ENCODE measurements around the gene NDUFS6. TPM values are rescaled to one million over a fixed set of nuclear protein-coding genes. Genes with fewer than 3 reads are reported as not detected.

The NDUFS6 gene
- polyA plus RNA-seq, 1 donor from 2014 or later, result 72.0 TPM

DNA sequence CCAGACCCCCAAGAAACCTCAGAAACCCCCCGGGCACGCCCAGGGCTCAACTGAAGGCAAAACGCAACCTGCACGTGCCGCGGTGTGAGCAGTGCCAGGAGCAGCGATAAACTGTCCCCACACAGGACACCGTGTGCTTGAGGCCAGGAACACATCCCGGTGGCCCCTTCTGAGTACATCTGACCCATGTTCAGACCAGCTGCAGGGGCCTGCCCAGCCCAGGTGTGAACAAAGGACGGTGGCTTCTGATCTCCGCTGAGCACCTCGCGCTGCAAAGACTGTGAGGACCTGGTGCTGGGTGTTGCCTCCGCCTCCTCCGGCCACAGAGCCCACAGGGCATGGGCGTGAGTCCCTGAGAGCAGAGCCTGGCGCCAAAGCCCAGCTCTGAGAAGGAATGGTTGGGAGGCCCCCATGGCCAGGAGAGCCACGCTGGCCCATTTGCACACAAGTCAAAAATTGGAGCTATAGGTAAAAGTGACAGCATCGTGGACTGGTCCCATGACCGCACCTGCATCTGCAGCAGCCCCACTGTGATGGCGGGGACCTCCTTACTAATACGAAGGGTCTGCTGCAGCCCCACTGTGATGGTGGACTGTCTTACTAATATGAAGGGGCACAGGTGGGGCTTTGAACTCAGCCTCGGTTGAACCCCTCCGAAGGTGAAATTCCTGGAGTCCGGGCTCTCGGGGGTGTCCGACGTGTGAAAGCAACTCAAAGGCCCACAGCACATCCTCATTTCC lies 31.5 kb downstream of the NDUFS6 start:
- Histone ChIP-seq H2AFZ (ENCODE audit: low read depth, low read length) (no peak overlapping the region), H3K79me2 (replicated peaks; ENCODE audit: insufficient read depth, low read length) (no peaks in the 10 kb centered on the region), H3K27me3 (ENCODE audit: insufficient read depth, low read depth, low read length) (no peaks in the 10 kb centered on the region), H3K36me3 (ENCODE audit: insufficient read depth, low read length) (no peaks in the 10 kb centered on the region), H3K4me2 (ENCODE audit: low read length) (no peak overlapping the region), H3F3A (ENCODE audit: insufficient read depth, low read length, poor library complexity, severe bottlenecking) (no peaks in the 10 kb centered on the region), H3K27ac (ENCODE audit: low read length) (no peak overlapping the region), H3K9me3 (ENCODE audit: low read length) (no peaks in the 10 kb centered on the region), H3K9ac (ENCODE audit: low read length) (no peak overlapping the region), H4K20me1 (ENCODE audit: insufficient read depth) (no peaks in the 10 kb centered on the region), H3K4me3 (ENCODE audit: low read length) (no peak overlapping the region), H3K9me2 (ENCODE audit: insufficient read depth, low read length) (no peaks in the 10 kb centered on the region)
- TF ChIP-seq, protein P1, sequence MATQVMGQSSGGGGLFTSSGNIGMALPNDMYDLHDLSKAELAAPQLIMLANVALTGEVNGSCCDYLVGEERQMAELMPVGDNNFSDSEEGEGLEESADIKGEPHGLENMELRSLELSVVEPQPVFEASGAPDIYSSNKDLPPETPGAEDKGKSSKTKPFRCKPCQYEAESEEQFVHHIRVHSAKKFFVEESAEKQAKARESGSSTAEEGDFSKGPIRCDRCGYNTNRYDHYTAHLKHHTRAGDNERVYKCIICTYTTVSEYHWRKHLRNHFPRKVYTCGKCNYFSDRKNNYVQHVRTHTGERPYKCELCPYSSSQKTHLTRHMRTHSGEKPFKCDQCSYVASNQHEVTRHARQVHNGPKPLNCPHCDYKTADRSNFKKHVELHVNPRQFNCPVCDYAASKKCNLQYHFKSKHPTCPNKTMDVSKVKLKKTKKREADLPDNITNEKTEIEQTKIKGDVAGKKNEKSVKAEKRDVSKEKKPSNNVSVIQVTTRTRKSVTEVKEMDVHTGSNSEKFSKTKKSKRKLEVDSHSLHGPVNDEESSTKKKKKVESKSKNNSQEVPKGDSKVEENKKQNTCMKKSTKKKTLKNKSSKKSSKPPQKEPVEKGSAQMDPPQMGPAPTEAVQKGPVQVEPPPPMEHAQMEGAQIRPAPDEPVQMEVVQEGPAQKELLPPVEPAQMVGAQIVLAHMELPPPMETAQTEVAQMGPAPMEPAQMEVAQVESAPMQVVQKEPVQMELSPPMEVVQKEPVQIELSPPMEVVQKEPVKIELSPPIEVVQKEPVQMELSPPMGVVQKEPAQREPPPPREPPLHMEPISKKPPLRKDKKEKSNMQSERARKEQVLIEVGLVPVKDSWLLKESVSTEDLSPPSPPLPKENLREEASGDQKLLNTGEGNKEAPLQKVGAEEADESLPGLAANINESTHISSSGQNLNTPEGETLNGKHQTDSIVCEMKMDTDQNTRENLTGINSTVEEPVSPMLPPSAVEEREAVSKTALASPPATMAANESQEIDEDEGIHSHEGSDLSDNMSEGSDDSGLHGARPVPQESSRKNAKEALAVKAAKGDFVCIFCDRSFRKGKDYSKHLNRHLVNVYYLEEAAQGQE (IDR thresholded peaks at IDR 0.05; ENCODE audit: borderline replicate concordance), result no peak
- TF ChIP-seq MXI1 (conservative IDR thresholded peaks at IDR 0.05; ENCODE audit: poor library complexity, severe bottlenecking) (no peak), RAD21 (conservative IDR thresholded peaks at IDR 0.05) (no peak), POLR2AphosphoS5 (IDR thresholded peaks at IDR 0.05) (no peak), SMC3 (conservative IDR thresholded peaks at IDR 0.05; ENCODE audit: poor library complexity) (no peak), TAF1 (IDR thresholded peaks at IDR 0.05; ENCODE audit: low read depth) (no peak), EP300 (conservative IDR thresholded peaks at IDR 0.05; ENCODE audit: poor library complexity, severe bottlenecking) (no peak), EZH2 (IDR thresholded peaks at IDR 0.05; ENCODE audit: borderline replicate concordance, insufficient read depth, low read length, poor library complexity, severe bottlenecking) (no peak)
- TF ChIP-seq, protein P2, sequence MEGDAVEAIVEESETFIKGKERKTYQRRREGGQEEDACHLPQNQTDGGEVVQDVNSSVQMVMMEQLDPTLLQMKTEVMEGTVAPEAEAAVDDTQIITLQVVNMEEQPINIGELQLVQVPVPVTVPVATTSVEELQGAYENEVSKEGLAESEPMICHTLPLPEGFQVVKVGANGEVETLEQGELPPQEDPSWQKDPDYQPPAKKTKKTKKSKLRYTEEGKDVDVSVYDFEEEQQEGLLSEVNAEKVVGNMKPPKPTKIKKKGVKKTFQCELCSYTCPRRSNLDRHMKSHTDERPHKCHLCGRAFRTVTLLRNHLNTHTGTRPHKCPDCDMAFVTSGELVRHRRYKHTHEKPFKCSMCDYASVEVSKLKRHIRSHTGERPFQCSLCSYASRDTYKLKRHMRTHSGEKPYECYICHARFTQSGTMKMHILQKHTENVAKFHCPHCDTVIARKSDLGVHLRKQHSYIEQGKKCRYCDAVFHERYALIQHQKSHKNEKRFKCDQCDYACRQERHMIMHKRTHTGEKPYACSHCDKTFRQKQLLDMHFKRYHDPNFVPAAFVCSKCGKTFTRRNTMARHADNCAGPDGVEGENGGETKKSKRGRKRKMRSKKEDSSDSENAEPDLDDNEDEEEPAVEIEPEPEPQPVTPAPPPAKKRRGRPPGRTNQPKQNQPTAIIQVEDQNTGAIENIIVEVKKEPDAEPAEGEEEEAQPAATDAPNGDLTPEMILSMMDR (IDR thresholded peaks at IDR 0.05; ENCODE audit: poor library complexity, severe bottlenecking), result no peak

DNA sequence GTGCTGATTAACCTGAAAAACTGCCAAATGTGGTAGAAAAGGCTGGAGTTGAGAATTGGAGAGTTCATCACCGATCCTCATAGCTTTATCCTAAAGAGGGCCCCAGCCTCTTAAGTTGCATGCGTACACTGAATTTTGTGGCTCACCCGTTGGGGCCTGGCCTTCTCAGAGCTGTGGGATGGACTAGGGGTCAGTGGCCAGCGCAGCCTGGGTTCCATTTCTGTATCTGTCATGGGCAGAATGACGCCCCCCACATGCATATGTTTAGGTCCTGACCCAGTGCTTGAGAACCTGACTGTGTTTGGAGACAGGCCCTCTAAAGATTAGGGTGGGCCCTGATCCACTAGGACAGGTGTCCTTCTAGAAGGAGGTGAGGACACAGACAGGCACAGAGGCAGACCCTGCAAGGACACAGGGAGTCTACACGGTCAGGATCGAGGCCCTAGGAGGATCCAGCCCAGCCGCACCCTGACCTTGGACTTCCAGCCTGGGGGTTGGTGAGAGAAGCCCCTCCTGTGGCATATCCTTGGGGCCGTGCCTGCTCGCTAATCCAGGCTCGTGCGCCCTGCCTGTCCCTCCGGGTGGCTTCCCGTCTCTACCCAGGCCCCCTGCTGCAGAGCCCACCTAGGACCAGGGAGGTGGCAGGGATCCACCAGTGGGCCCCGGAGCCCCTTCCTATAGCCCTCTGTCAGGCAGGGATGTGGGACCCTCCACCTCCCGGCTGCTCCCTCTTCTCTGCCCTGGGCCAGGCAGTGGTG lies 32.2 kb downstream of the NDUFS6 start:
- H2AFZ ChIP-seq (ENCODE audit: low read depth, low read length), result no peak overlapping the region
- no peak overlapping the region for H3K4me3 ChIP-seq (ENCODE audit: low read length)
- H3K27ac ChIP-seq (ENCODE audit: low read length), result no peak overlapping the region
- H4K20me1 ChIP-seq (ENCODE audit: insufficient read depth), result no peaks in the 10 kb centered on the region
- H3K9me2 ChIP-seq (ENCODE audit: insufficient read depth, low read length), result no peaks in the 10 kb centered on the region
- TF ChIP-seq, protein P2 (IDR thresholded peaks at IDR 0.05; ENCODE audit: poor library complexity, severe bottlenecking), result no peak
- TF ChIP-seq TAF1 (IDR thresholded peaks at IDR 0.05; ENCODE audit: low read depth) (no peak), MXI1 (conservative IDR thresholded peaks at IDR 0.05; ENCODE audit: poor library complexity, severe bottlenecking) (no peak), RAD21 (conservative IDR thresholded peaks at IDR 0.05) (no peak), EP300 (conservative IDR thresholded peaks at IDR 0.05; ENCODE audit: poor library complexity, severe bottlenecking) (no peak), SMC3 (conservative IDR thresholded peaks at IDR 0.05; ENCODE audit: poor library complexity) (no peak), EZH2 (IDR thresholded peaks at IDR 0.05; ENCODE audit: borderline replicate concordance, insufficient read depth, low read length, poor library complexity, severe bottlenecking) (no peak), POLR2AphosphoS5 (IDR thresholded peaks at IDR 0.05) (no peak)
- TF ChIP-seq, protein P1 (IDR thresholded peaks at IDR 0.05; ENCODE audit: borderline replicate concordance), result no peak
- H3K9ac ChIP-seq (ENCODE audit: low read length), result no peak overlapping the region
- H3K27me3 ChIP-seq (ENCODE audit: insufficient read depth, low read depth, low read length), result no peaks in the 10 kb centered on the region
- no peak overlapping the region for H3K4me2 ChIP-seq (ENCODE audit: low read length)
- H3K9me3 ChIP-seq (ENCODE audit: low read length), result no peaks in the 10 kb centered on the region
- H3F3A ChIP-seq (ENCODE audit: insufficient read depth, low read length, poor library complexity, severe bottlenecking), result no peaks in the 10 kb centered on the region
- H3K79me2 ChIP-seq (replicated peaks; ENCODE audit: insufficient read depth, low read length), result no peaks in the 10 kb centered on the region
- no peaks in the 10 kb centered on the region for H3K36me3 ChIP-seq (ENCODE audit: insufficient read depth, low read length)

All from neural cell (in vitro differentiated cells).